A549 treated with RU486 at 1 μM for 4 hours (cell line): ENCODE data around the gene ADAR. TPM values are rescaled to one million over a fixed set of nuclear protein-coding genes. Genes with fewer than 3 reads are reported as not detected.

Experiments used
- total RNA-seq: library from RNA; stranded (reverse); fragments of 200-300 nt; extraction: Qiagen RNA extraction; gene quantifications from 5 replicates; pipeline ENCODE4 v1.2.3, GENCODE V29; 2022; ENCODE audit warnings: low read depth

Gene ADAR
- total RNA-seq, result 66.7 to 78.3 TPM (median 77.1 TPM) in 5 replicates

GRCh38 chr1:154607609-154608396 is at the start of gene ADAR:
ADAR (minus strand) TSS chr1:154608186; CDS start chr1:154608006, 180 bp downstream.

GRCh38 chr1:154567386-154568156 is 40.4 kb downstream of the ADAR start, which contains the start of gene CHRNB2:
CHRNB2 (plus strand) TSS chr1:154567778; CDS start chr1:154568045, 267 bp downstream.

GRCh38 chr1:154557939-154558719 is 49.9 kb downstream of the ADAR start, which contains the start of gene UBE2Q1:
UBE2Q1 (minus strand) TSS chr1:154558662; CDS start chr1:154558553, 109 bp downstream.

Other genes starting within 250 kb of the ADAR start
- gene IL6R, start 202.8 kb downstream of the ADAR start, total RNA-seq, result 12.2 to 15.7 TPM (median 13.1 TPM) in 5 replicates
- gene TDRD10, start 106.0 kb downstream of the ADAR start, total RNA-seq, result not detected in 5 replicates
- gene SHE, start 105.8 kb downstream of the ADAR start, total RNA-seq, result 0.03 to 0.12 TPM (median 0.05 TPM) in 3 of 5 replicates, not detected in the others
- 52.7 to 93.5 TPM (median 57.0 TPM) in 5 replicates for gene UBE2Q1, start 49.5 kb downstream of the ADAR start, total RNA-seq
- 0.27 to 0.48 TPM (median 0.37 TPM) in 5 replicates for gene CHRNB2, start 40.4 kb downstream of the ADAR start, total RNA-seq